Panc1 (cell line): ENCODE results near the gene WDR20. TPM values are rescaled to one million over a fixed set of nuclear protein-coding genes. Genes with fewer than 3 reads are reported as not detected.

Source experiments
- ATAC-seq: fragments of 200-7000 bp; cut with Tn5 transposase; 2 replicates; pipeline ENCODE4 v1.9.1; 2020; ENCODE audit warnings: mild to moderate bottlenecking, moderate library complexity
- BruUV-seq: library from RNA; stranded (reverse); fragments of 400-500 nt; replicated peaks from 2 replicates; lab custom pipeline; 2021; lab: Mats Ljungman, UMichigan
- CTCF ChIA-PET: fragments of 300-600 bp; sonication (Branson Sonifier 250); formaldehyde crosslinking; loops from one replicate; lab custom pipeline; 2022; ENCODE audit warnings: antibody characterized with exemption; lab: Charles Lee
- POLR2A ChIA-PET: fragments of 300-600 bp; sonication (Branson Sonifier 250); formaldehyde crosslinking; loops from one replicate; lab custom pipeline; 2022; ENCODE audit warnings: antibody characterized with exemption; lab: Charles Lee
- DNase-seq: peaks from one replicate; pipeline ENCODE4 v3.0.0-alpha.2; 2010; ENCODE audit warnings: low read depth, low spot score
- H3K27ac ChIP-seq: 2 replicates; pipeline ENCODE4 v1.5.1; 2011; ENCODE audit warnings: mild to moderate bottlenecking, low read length, inconsistent platforms
- H3K27me3 ChIP-seq: fragments of 200-500 bp; sonication (Bioruptor generic); 2 replicates; pipeline ENCODE4 v1.6.0; 2014; ENCODE audit warnings: low read length, inconsistent platforms; ENCODE audit not compliant: control insufficient read depth, insufficient read depth
- H3K36me3 ChIP-seq: fragments of 200-500 bp; sonication (Bioruptor generic); 2 replicates; pipeline ENCODE4 v1.5.1; 2014; ENCODE audit warnings: inconsistent platforms, mild to moderate bottlenecking, low read length, moderate library complexity; ENCODE audit not compliant: control insufficient read depth, insufficient read depth
- H3K4me1 ChIP-seq: 2 replicates; pipeline ENCODE4 v1.5.1; 2011; ENCODE audit warnings: inconsistent platforms, mild to moderate bottlenecking, low read length, moderate library complexity; ENCODE audit not compliant: control insufficient read depth, insufficient read depth
- H3K4me3 ChIP-seq, 2 experiments: 2 replicates each; pipeline ENCODE4 v1.5.1; 2011 to 2012; ENCODE audit warnings: low read depth in 2 of 2, low read length in 2 of 2, mild to moderate bottlenecking in 2 of 2, inconsistent platforms in 1 of 2, moderate library complexity in 1 of 2
- H3K9me3 ChIP-seq: fragments of 200-500 bp; sonication (Bioruptor generic); 2 replicates; pipeline ENCODE4 v1.5.1; 2014; ENCODE audit warnings: low read depth, mild to moderate bottlenecking, inconsistent platforms, low read length, moderate library complexity; ENCODE audit not compliant: control insufficient read depth, insufficient read depth
- POLR2AphosphoS5 ChIP-seq: IDR thresholded peaks from 2 replicates; pipeline ENCODE4 v1.6.1; 2012; ENCODE audit warnings: mild to moderate bottlenecking, low read depth, low read length, moderate library complexity
- SIN3A ChIP-seq: IDR thresholded peaks from 2 replicates; pipeline ENCODE4 v1.6.1; 2012; ENCODE audit warnings: low read depth, mild to moderate bottlenecking, low read length, moderate library complexity, borderline replicate concordance; ENCODE audit not compliant: insufficient read depth
- TCF7L2 ChIP-seq: IDR thresholded peaks from 2 replicates; pipeline ENCODE4 v1.6.1; 2011; ENCODE audit warnings: mild to moderate bottlenecking, low read depth, low read length, inconsistent platforms
- in situ Hi-C: cut with HindIII; loops from 2 replicates; pipeline ENCODE4 v1.10.0; 2016; ENCODE audit warnings: low sequenced_read_pairs, low pct_unique_long_range_greater_than_20kb
- intact Hi-C: fragments of 100-400 bp; cut with micrococcal nuclease; formaldehyde crosslinking; loops from one replicate; pipeline ENCODE4 v1.10.0; 2022; ENCODE audit not compliant: unreplicated experiment
- total RNA-seq: library from RNA; stranded (reverse); gene quantifications from one replicate; pipeline ENCODE4 v1.2.1, GENCODE V29; 2021; ENCODE audit not compliant: unreplicated experiment
- TF ChIP-seq, protein P1 (sequence below), 2 experiments: IDR thresholded peaks; 2 replicates each; pipeline ENCODE4 v1.6.1; 2011 to 2012; ENCODE audit warnings: low read depth in 2 of 2, control low read depth in 1 of 2, low read length in 1 of 2, mild to moderate bottlenecking in 1 of 2, moderate library complexity in 1 of 2; ENCODE audit not compliant: insufficient read depth in 1 of 2
- TF ChIP-seq, protein P2 (sequence below): fragments of 450-650 bp; IDR thresholded peaks from 2 replicates; pipeline ENCODE4 v1.5.1; 2017; ENCODE audit warnings: mild to moderate bottlenecking

WDR20 gene
- total RNA-seq, 1 experiment from 2014 or later: 20.2 TPM

DNA sequence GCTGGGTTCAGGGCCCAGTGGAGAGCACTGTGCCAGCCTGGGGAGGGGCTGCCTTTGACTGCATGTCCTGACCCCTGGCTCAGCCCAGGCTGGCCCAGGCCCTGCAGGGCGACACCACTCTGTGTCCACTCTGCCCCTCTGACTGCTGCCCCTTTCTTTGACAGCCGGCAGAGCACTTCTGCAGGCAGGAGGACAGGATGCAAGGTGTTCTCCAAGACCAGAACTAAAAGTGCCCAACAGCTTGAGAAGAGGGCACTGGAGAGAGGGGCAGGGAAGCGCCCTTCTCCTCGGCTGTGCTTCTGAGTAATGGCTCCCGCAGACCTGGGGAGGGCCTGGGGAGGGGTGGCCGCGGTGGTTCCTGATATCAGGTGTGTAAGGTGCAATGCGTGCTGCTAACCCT lies 72.7 kb downstream of the WDR20 start:
- peaks cover 2% of the 10 kb centered on the region; the same call in 1 of the 2 replicates for H3K36me3 ChIP-seq
- POLR2A ChIA-PET: no interaction called here

DNA sequence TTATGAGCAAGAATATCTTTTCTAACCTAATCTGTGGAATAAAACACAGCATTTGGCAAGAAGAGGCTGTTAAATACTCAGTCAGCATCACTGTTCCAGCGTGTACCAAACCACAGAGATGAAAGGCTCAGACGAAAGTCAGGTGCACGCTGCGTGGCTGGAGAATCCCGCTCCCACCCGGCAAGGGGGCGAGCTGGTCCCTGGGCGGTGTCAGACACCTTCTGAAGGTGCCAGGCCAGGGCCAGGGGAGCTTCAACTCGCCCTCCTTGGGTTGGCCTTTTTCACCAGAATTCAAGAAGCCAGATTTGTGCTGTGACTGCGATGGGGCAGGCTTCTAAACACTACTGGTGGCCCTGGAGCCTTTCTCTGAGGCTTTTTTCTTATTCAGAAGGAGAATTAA lies 73.1 kb downstream of the WDR20 start:
- ATAC-seq (no peak), DNase-seq (no peak)
- in situ Hi-C loops: loop anchor here (25.0 kb wide), 1 partner anchor 99 kb away; the partner anchor contains the start of genes MOK and ZNF839
- no peak overlapping the region for H3K27ac ChIP-seq
- ChIA-PET CTCF (no interaction called here), POLR2A (interaction anchor here (0.6 kb wide), 1 partner anchor 10 kb away, joined by 9 read pairs; no protein-coding TSS in a partner anchor)
- H3K4me1 ChIP-seq: no peaks in the 10 kb centered on the region
- TF ChIP-seq SIN3A: no peak
- no peak for TF ChIP-seq POLR2AphosphoS5
- TF ChIP-seq, protein P1, sequence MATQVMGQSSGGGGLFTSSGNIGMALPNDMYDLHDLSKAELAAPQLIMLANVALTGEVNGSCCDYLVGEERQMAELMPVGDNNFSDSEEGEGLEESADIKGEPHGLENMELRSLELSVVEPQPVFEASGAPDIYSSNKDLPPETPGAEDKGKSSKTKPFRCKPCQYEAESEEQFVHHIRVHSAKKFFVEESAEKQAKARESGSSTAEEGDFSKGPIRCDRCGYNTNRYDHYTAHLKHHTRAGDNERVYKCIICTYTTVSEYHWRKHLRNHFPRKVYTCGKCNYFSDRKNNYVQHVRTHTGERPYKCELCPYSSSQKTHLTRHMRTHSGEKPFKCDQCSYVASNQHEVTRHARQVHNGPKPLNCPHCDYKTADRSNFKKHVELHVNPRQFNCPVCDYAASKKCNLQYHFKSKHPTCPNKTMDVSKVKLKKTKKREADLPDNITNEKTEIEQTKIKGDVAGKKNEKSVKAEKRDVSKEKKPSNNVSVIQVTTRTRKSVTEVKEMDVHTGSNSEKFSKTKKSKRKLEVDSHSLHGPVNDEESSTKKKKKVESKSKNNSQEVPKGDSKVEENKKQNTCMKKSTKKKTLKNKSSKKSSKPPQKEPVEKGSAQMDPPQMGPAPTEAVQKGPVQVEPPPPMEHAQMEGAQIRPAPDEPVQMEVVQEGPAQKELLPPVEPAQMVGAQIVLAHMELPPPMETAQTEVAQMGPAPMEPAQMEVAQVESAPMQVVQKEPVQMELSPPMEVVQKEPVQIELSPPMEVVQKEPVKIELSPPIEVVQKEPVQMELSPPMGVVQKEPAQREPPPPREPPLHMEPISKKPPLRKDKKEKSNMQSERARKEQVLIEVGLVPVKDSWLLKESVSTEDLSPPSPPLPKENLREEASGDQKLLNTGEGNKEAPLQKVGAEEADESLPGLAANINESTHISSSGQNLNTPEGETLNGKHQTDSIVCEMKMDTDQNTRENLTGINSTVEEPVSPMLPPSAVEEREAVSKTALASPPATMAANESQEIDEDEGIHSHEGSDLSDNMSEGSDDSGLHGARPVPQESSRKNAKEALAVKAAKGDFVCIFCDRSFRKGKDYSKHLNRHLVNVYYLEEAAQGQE (IDR thresholded peaks at IDR 0.05; ENCODE audit: insufficient read depth in 1 of 2, low read depth in 2 of 2, low read length in 1 of 2): no peak
- TF ChIP-seq TCF7L2: no peak
- TF ChIP-seq, protein P2, sequence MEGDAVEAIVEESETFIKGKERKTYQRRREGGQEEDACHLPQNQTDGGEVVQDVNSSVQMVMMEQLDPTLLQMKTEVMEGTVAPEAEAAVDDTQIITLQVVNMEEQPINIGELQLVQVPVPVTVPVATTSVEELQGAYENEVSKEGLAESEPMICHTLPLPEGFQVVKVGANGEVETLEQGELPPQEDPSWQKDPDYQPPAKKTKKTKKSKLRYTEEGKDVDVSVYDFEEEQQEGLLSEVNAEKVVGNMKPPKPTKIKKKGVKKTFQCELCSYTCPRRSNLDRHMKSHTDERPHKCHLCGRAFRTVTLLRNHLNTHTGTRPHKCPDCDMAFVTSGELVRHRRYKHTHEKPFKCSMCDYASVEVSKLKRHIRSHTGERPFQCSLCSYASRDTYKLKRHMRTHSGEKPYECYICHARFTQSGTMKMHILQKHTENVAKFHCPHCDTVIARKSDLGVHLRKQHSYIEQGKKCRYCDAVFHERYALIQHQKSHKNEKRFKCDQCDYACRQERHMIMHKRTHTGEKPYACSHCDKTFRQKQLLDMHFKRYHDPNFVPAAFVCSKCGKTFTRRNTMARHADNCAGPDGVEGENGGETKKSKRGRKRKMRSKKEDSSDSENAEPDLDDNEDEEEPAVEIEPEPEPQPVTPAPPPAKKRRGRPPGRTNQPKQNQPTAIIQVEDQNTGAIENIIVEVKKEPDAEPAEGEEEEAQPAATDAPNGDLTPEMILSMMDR: no peak
- H3K9me3 ChIP-seq: no peaks in the 10 kb centered on the region
- no peaks in the 10 kb centered on the region for H3K27me3 ChIP-seq
- H3K4me3 ChIP-seq: no peak overlapping the region
- H3K36me3 ChIP-seq: peaks cover 2% of the 10 kb centered on the region; the same call in 1 of the 2 replicates
- intact Hi-C loops: no loop called here
- no TSS peak for BruUV-seq

More for the DNA sequence above, 72.7 kb downstream of the WDR20 start:
- no TSS peak for BruUV-seq
- Histone ChIP-seq H3K9me3 (no peaks in the 10 kb centered on the region), H3K4me3 (no peak overlapping the region), H3K27me3 (no peaks in the 10 kb centered on the region), H3K4me1 (no peaks in the 10 kb centered on the region), H3K27ac (no peak overlapping the region)
- CTCF ChIA-PET: no interaction called here
- in situ Hi-C loops (loop anchor here (25.0 kb wide), 1 partner anchor 100 kb away; the partner anchor contains the start of genes MOK and ZNF839), intact Hi-C loops (no loop called here)
- ATAC-seq (no peak), DNase-seq (no peak)
- TF ChIP-seq SIN3A: no peak
- TF ChIP-seq POLR2AphosphoS5: no peak
- TF ChIP-seq, protein P1 (IDR thresholded peaks at IDR 0.05; ENCODE audit: insufficient read depth in 1 of 2, low read depth in 2 of 2, low read length in 1 of 2): no peak
- TF ChIP-seq TCF7L2: no peak
- TF ChIP-seq, protein P2: no peak
